K562 (cell line): ENCODE measurements around the gene ZC3HAV1L. TPM values are rescaled to one million over a fixed set of nuclear protein-coding genes. Genes with fewer than 3 reads are reported as not detected.
"Not testable (repeated sequence)": the region's sequence is repeated elsewhere in the genome, so short reads cannot be mapped to it uniquely, and the experiment has no call there.

Experiments used
- ATAC-seq: fragments of 200-7000 bp; cut with Tn5 transposase; 3 replicates; pipeline ENCODE4 v1.9.1; 2020; ENCODE audit warnings: moderate library complexity
- BruUV-seq: library from RNA; stranded (reverse); fragments of 400-500 nt; replicated peaks from 2 replicates; lab custom pipeline; 2021; lab: Mats Ljungman, UMichigan
- CTCF ChIA-PET: fragments of 300-600 bp; formaldehyde crosslinking; extraction: SDS; loops from one replicate; lab custom pipeline; 2021; ENCODE audit warnings: low intra/inter-chr PET ratio; lab: Yijun Ruan, JAX
- POLR2A ChIA-PET: fragments of 300-600, 350-650 bp; sonication (Branson Sonifier 250); formaldehyde crosslinking; extraction: SDS; loops from one replicate; lab custom pipeline; 2021; ENCODE audit warnings: antibody characterized with exemption, inconsistent platforms; lab: Yijun Ruan, JAX
- DNase-seq, 4 experiments: peaks; one replicate each; pipeline versions ENCODE4 v3.0.0 to v3.0.0-alpha.2; 2011 to 2018; ENCODE audit warnings: low spot score in 3 of 4, mixed read lengths in 3 of 4; ENCODE audit errors: extremely low read depth in 1 of 4
- FAIRE-seq: peaks from 2 replicates; lab custom pipeline; 2011; peaks lifted over from hg19 to GRCh38; lab: Jason Lieb, UNC
- H2AFZ ChIP-seq: 2 replicates; pipeline ENCODE4 v1.6.0; 2011; ENCODE audit warnings: low read depth, low read length, control low read depth, inconsistent platforms
- H3K27ac ChIP-seq: fragments of 200-600 bp; 3 replicates; pipeline ENCODE4 v1.8.0; 2011; ENCODE audit warnings: low read depth, mild to moderate bottlenecking, control low read depth, inconsistent platforms, low read length, moderate library complexity, mixed read lengths; ENCODE audit errors: extremely low read depth
- H3K27me3 ChIP-seq, 2 experiments: fragments of 300-600 bp in 1 of 2; 2 replicates in 1 of 2; 3 replicates in 1 of 2; pipeline versions ENCODE4 v1.6.0 to v1.8.0; 2011; ENCODE audit warnings: inconsistent platforms in 2 of 2, low read length in 2 of 2, mild to moderate bottlenecking in 1 of 2, mixed read lengths in 1 of 2, moderate library complexity in 1 of 2; ENCODE audit not compliant: control insufficient read depth in 2 of 2, insufficient read depth in 2 of 2
- H3K36me3 ChIP-seq: fragments of 300-600 bp; 3 replicates; pipeline ENCODE4 v1.8.0; 2011; ENCODE audit warnings: mild to moderate bottlenecking, low read length, inconsistent platforms; ENCODE audit not compliant: control insufficient read depth, insufficient read depth
- H3K4me1 ChIP-seq, 2 experiments: fragments of 200-600 bp in 1 of 2; replicated peaks in 1 of 2; 2 replicates in 1 of 2; 3 replicates in 1 of 2; pipeline versions ENCODE4 v1.5.1 to v1.8.0; 2011; ENCODE audit warnings: inconsistent platforms in 2 of 2, low read length in 2 of 2, mild to moderate bottlenecking in 1 of 2, mixed read lengths in 1 of 2, moderate library complexity in 1 of 2; ENCODE audit not compliant: control insufficient read depth in 2 of 2, insufficient read depth in 2 of 2
- H3K4me2 ChIP-seq: 2 replicates; pipeline ENCODE4 v1.6.1; 2011; ENCODE audit warnings: low read length, control low read depth, inconsistent platforms, mixed read lengths; ENCODE audit not compliant: insufficient read depth
- H3K4me3 ChIP-seq: fragments of 200-600 bp; sonication (generic), shearing (Covaris generic); 2 replicates; pipeline ENCODE4 v1.5.1; 2016; ENCODE audit warnings: control low read depth, inconsistent platforms
- H3K79me2 ChIP-seq: fragments of 200-600 bp; 3 replicates; pipeline ENCODE4 v1.8.0; 2011; ENCODE audit warnings: low read length, inconsistent platforms; ENCODE audit not compliant: control insufficient read depth, insufficient read depth
- H3K9ac ChIP-seq, 2 experiments: 2 replicates each; pipeline versions ENCODE4 v1.6.0 to v1.6.1; 2011; ENCODE audit warnings: low read depth in 2 of 2, low read length in 2 of 2, control low read depth in 1 of 2, inconsistent platforms in 1 of 2, mild to moderate bottlenecking in 1 of 2, mixed read lengths in 1 of 2; ENCODE audit not compliant: insufficient read depth in 1 of 2
- H3K9me1 ChIP-seq: one replicate; pipeline ENCODE4 v1.6.0; 2011; ENCODE audit warnings: inconsistent platforms, mild to moderate bottlenecking, low read length, moderate library complexity; ENCODE audit not compliant: control insufficient read depth, insufficient read depth
- H3K9me3 ChIP-seq: replicated peaks from 2 replicates; pipeline ENCODE4 v1.5.1; 2011; ENCODE audit warnings: low read depth, low read length, inconsistent platforms; ENCODE audit not compliant: control insufficient read depth, insufficient read depth
- H4K20me1 ChIP-seq: replicated peaks from 2 replicates; pipeline ENCODE4 v1.6.1; 2011; ENCODE audit warnings: low read length, inconsistent platforms, mixed read lengths; ENCODE audit not compliant: control insufficient read depth, insufficient read depth
- NR2F6 ChIP-seq: fragments of 450-650 bp; formaldehyde crosslinking; IDR thresholded peaks from 2 replicates; pipeline ENCODE4 v1.4.0; 2020; ENCODE audit warnings: mild to moderate bottlenecking
- ZNF316 ChIP-seq: fragments of 450-650 bp; IDR thresholded peaks from 2 replicates; pipeline ENCODE4 v1.6.1; 2016
- WGBS: fragments of 100-300 bp; shearing (Covaris generic); methylation state at CpG from one replicate; pipeline ENCODE4 v1.1.6; 2016; ENCODE audit warnings: low coverage, mixed read lengths; ENCODE audit not compliant: insufficient coverage; ENCODE audit errors: missing lambda C conversion rate; 5-methylcytosine and 5-hydroxymethylcytosine counted together
- in situ Hi-C: fragments of 300-500 bp; cut with MboI; formaldehyde crosslinking; loops from 4 replicates; pipeline ENCODE4 v1.15.0; 2018; ENCODE audit warnings: inconsistent platforms, mixed read lengths
- intact Hi-C: fragments of 100-400 bp; cut with micrococcal nuclease; formaldehyde crosslinking; loops from 2 replicates; pipeline ENCODE4 v1.14.2; 2022
- polyA plus RNA-seq, 8 experiments: library from polyadenylated mRNA; depleted of rRNA in 4 of 8; stranded (reverse) in 5 of 8; unstranded in 3 of 8; fragments of >200 nt; fragmentation: Nextera tagmentation in 2 of 8; fragmentation: Illumina TruSeq in 1 of 8; extraction: Ambion mirVana in 2 of 8; extraction: Trizol in 1 of 8; gene quantifications; 2 replicates each; pipeline versions ENCODE4 v1.2.1 to v1.2.3, GENCODE V29; 2011 to 2014; ENCODE audit warnings: inconsistent platforms in 1 of 8, missing spikeins in 1 of 8
- total RNA-seq, 7 experiments: library from RNA; depleted of rRNA in 6 of 7; stranded (reverse); fragments of >200 nt in 6 of 7; fragmentation: Illumina TruSeq in 2 of 7; extraction: Trizol in 2 of 7; gene quantifications; 2 replicates each; pipeline versions ENCODE4 v1.2.1 to v1.2.3, GENCODE V29; 2011 to 2021; ENCODE audit warnings: low replicate concordance in 1 of 7
- TF ChIP-seq, protein P1 (sequence below): IDR thresholded peaks from 3 replicates; pipeline ENCODE4 v1.6.1; 2011; ENCODE audit warnings: borderline replicate concordance, mild to moderate bottlenecking, moderate library complexity; ENCODE audit not compliant: insufficient read length; ENCODE audit errors: extremely low read depth

ZC3HAV1L gene
- total and polyA plus RNA-seq, 9 of the 15 experiments (the other 6 are each of a cell fraction or from before 2014, with no cell fraction given) = not detected

DNA sequence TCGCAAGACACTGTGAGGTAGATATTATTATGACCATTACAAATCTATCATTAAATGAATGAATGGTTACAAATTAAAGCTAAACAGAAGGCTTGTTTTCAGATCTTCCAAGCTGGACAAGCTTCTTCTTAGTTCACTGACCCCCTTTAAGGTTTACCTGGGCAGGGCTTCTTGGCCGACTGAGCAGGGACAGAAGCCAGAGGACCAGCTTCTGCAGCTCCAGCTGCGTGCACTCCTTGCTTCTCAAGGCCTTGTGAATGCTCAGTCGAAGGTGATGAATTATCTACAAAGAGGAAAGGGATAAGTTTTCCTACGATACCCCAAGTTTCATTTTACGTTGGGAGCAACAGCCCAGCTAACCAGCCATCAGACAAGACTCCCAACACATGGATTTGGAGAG, 9.3 kb downstream of the ZC3HAV1L start (continued):
- TF ChIP-seq, protein P1, sequence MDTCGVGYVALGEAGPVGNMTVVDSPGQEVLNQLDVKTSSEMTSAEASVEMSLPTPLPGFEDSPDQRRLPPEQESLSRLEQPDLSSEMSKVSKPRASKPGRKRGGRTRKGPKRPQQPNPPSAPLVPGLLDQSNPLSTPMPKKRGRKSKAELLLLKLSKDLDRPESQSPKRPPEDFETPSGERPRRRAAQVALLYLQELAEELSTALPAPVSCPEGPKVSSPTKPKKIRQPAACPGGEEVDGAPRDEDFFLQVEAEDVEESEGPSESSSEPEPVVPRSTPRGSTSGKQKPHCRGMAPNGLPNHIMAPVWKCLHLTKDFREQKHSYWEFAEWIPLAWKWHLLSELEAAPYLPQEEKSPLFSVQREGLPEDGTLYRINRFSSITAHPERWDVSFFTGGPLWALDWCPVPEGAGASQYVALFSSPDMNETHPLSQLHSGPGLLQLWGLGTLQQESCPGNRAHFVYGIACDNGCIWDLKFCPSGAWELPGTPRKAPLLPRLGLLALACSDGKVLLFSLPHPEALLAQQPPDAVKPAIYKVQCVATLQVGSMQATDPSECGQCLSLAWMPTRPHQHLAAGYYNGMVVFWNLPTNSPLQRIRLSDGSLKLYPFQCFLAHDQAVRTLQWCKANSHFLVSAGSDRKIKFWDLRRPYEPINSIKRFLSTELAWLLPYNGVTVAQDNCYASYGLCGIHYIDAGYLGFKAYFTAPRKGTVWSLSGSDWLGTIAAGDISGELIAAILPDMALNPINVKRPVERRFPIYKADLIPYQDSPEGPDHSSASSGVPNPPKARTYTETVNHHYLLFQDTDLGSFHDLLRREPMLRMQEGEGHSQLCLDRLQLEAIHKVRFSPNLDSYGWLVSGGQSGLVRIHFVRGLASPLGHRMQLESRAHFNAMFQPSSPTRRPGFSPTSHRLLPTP = no peak
- no peak for TF ChIP-seq NR2F6 (CRISPR knock-in tag)

GRCh38 chr7:139025861-139026260, 10.0 kb downstream of the ZC3HAV1L start:
- H3K4me3 ChIP-seq, H2AFZ ChIP-seq, CTCF ChIA-PET, ATAC-seq, H3K27ac ChIP-seq, intact Hi-C loops, H3K79me2 ChIP-seq, H3K4me1 ChIP-seq, H3K27me3 ChIP-seq, H4K20me1 ChIP-seq, in situ Hi-C loops, DNase-seq, H3K9me3 ChIP-seq, H3K4me2 ChIP-seq, H3K9me1 ChIP-seq, H3K9ac ChIP-seq, FAIRE-seq, BruUV-seq, H3K36me3 ChIP-seq: not testable (repeated sequence)
- 11% methylated on average over 5 of the region's 5 CpGs for WGBS
- peak; percentile 79 for TF ChIP-seq ZNF316
- POLR2A ChIA-PET = interaction anchor here (0.5 to 0.7 kb wide), 3 partner anchors 8 to 409 kb away, joined by 3 read pairs; no protein-coding TSS in a partner anchor
